ENCODE results near the gene CSTF2T.

DNA sequence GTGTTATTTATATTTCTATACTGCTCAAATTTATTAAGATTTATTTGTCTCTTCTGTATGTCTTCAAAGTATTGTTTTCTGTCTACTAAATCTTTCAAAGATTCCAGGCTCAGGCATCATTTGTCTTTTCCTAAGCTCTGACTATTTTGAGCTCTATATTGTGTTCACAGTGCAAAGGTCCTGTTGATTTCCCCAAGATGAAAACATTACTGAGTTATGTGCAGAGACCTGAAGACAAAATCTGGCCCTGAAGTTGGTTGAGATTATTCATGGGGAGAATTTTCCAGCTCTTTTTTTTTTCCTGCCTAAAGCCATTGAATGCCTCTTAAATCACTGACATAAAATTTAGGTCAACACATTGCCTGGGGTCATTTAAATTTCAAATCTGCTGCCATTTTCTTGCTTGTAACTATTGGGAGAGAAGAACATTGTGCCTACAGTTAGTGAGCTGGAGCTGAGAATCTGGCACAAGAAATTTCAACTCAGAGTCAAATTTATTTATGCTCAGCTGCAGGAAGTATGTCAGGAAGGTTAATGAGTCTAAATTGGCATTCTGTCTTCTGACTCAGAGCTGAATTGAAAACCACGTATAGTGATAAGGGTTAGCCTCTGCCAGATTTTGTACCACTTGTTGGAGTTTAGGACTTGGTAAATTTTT, 31.6 kb downstream of the CSTF2T start:
- TF ChIP-seq, protein P1, sequence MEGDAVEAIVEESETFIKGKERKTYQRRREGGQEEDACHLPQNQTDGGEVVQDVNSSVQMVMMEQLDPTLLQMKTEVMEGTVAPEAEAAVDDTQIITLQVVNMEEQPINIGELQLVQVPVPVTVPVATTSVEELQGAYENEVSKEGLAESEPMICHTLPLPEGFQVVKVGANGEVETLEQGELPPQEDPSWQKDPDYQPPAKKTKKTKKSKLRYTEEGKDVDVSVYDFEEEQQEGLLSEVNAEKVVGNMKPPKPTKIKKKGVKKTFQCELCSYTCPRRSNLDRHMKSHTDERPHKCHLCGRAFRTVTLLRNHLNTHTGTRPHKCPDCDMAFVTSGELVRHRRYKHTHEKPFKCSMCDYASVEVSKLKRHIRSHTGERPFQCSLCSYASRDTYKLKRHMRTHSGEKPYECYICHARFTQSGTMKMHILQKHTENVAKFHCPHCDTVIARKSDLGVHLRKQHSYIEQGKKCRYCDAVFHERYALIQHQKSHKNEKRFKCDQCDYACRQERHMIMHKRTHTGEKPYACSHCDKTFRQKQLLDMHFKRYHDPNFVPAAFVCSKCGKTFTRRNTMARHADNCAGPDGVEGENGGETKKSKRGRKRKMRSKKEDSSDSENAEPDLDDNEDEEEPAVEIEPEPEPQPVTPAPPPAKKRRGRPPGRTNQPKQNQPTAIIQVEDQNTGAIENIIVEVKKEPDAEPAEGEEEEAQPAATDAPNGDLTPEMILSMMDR (IDR thresholded peaks at IDR 0.05): no peak
- TF ChIP-seq POLR2A (IDR thresholded peaks at IDR 0.05): no peak
